H9 (cell line): ENCODE measurements around the gene EGFR. TPM values are rescaled to one million over a fixed set of nuclear protein-coding genes. Genes with fewer than 3 reads are reported as not detected.

Experiments used
- DNase-seq: peaks from one replicate; pipeline ENCODE4 v3.0.0-alpha.2; 2017
- H2AFZ ChIP-seq: one replicate; pipeline ENCODE4 v1.6.1; 2013; ENCODE audit warnings: mild to moderate bottlenecking, low read length, control low read depth, moderate library complexity
- H2AK5ac ChIP-seq: 2 replicates; pipeline ENCODE4 v1.6.1; 2013; ENCODE audit warnings: low read length, control low read depth, mixed read lengths; ENCODE audit not compliant: insufficient read length
- H2BK120ac ChIP-seq: one replicate; pipeline ENCODE4 v1.6.1; 2013; ENCODE audit warnings: low read depth, mild to moderate bottlenecking, low read length, control low read depth, inconsistent platforms; ENCODE audit not compliant: poor library complexity, severe bottlenecking
- H2BK12ac ChIP-seq: 2 replicates; pipeline ENCODE4 v1.6.1; 2013; ENCODE audit warnings: low read length, control low read depth, mixed read lengths, low read depth; ENCODE audit not compliant: insufficient read length
- H2BK15ac ChIP-seq: 2 replicates; pipeline ENCODE4 v1.6.1; 2013; ENCODE audit warnings: low read depth, low read length, control low read depth
- H2BK20ac ChIP-seq: one replicate; pipeline ENCODE4 v1.6.1; 2013; ENCODE audit warnings: low read depth, mild to moderate bottlenecking, low read length, control low read depth, inconsistent platforms; ENCODE audit not compliant: poor library complexity, severe bottlenecking
- H2BK5ac ChIP-seq: 2 replicates; pipeline ENCODE4 v1.6.1; 2013; ENCODE audit warnings: low read length, control low read depth, mixed read lengths; ENCODE audit not compliant: insufficient read length
- H3K14ac ChIP-seq: 2 replicates; pipeline ENCODE4 v1.6.1; 2013; ENCODE audit warnings: low read length, control low read depth; ENCODE audit not compliant: insufficient read depth
- H3K18ac ChIP-seq: 2 replicates; pipeline ENCODE4 v1.6.1; 2013; ENCODE audit warnings: low read depth, mild to moderate bottlenecking, mixed read lengths, low read length, control low read depth; ENCODE audit not compliant: insufficient read length
- H3K23ac ChIP-seq: 2 replicates; pipeline ENCODE4 v1.6.1; 2013; ENCODE audit warnings: low read length, control low read depth, mixed read lengths, low read depth; ENCODE audit not compliant: insufficient read length
- H3K23me2 ChIP-seq: 2 replicates; pipeline ENCODE4 v1.6.1; 2013; ENCODE audit warnings: low read depth, mild to moderate bottlenecking, mixed read lengths, low read length, control low read depth; ENCODE audit not compliant: insufficient read length, poor library complexity, severe bottlenecking
- H3K27ac ChIP-seq: 2 replicates; pipeline ENCODE4 v1.5.1; 2013; ENCODE audit warnings: low read length, control low read depth, mixed read lengths, low read depth; ENCODE audit not compliant: insufficient read length
- H3K27me3 ChIP-seq: 2 replicates; pipeline ENCODE4 v1.6.1; 2013; ENCODE audit warnings: low read length, control low read depth, inconsistent platforms; ENCODE audit not compliant: insufficient read depth
- H3K4ac ChIP-seq: 2 replicates; pipeline ENCODE4 v1.6.1; 2013; ENCODE audit warnings: low read depth, mild to moderate bottlenecking, control low read depth, inconsistent platforms, low read length, moderate library complexity
- H3K4me1 ChIP-seq: 2 replicates; pipeline ENCODE4 v1.6.1; 2013; ENCODE audit warnings: low read length, control low read depth, inconsistent platforms; ENCODE audit not compliant: insufficient read depth
- H3K4me2 ChIP-seq: 2 replicates; pipeline ENCODE4 v1.6.1; 2013; ENCODE audit warnings: low read length, control low read depth, mixed read lengths; ENCODE audit not compliant: insufficient read length, insufficient read depth
- H3K56ac ChIP-seq: 2 replicates; pipeline ENCODE4 v1.6.1; 2013; ENCODE audit warnings: low read depth, mild to moderate bottlenecking, mixed read lengths, low read length, control low read depth; ENCODE audit not compliant: insufficient read length
- H3K79me1 ChIP-seq: 2 replicates; pipeline ENCODE4 v1.6.1; 2013; ENCODE audit warnings: low read depth, mild to moderate bottlenecking, moderate library complexity, low read length, control low read depth, inconsistent platforms; ENCODE audit not compliant: insufficient read depth, poor library complexity, severe bottlenecking
- H3K79me2 ChIP-seq: 2 replicates; pipeline ENCODE4 v1.6.1; 2013; ENCODE audit warnings: low read length, control low read depth, inconsistent platforms; ENCODE audit not compliant: insufficient read depth
- H3K9ac ChIP-seq: 2 replicates; pipeline ENCODE4 v1.6.1; 2013; ENCODE audit warnings: low read length, control low read depth, mixed read lengths; ENCODE audit not compliant: insufficient read length; ENCODE audit errors: extremely low read depth
- H3K9me3 ChIP-seq: one replicate; pipeline ENCODE4 v1.6.1; 2013; ENCODE audit warnings: low read depth, low read length, inconsistent platforms; ENCODE audit not compliant: control insufficient read depth
- H3T11ph ChIP-seq: one replicate; pipeline ENCODE4 v1.6.1; 2013; ENCODE audit warnings: mild to moderate bottlenecking, low read length, control low read depth, inconsistent platforms
- H4K20me1 ChIP-seq: one replicate; pipeline ENCODE4 v1.6.1; 2013; ENCODE audit not compliant: control insufficient read depth, insufficient read length, insufficient read depth
- H4K5ac ChIP-seq: 2 replicates; pipeline ENCODE4 v1.6.1; 2013; ENCODE audit warnings: low read depth, mild to moderate bottlenecking, mixed read lengths, low read length, control low read depth; ENCODE audit not compliant: insufficient read length
- H4K8ac ChIP-seq: replicated peaks from 2 replicates; pipeline ENCODE4 v1.6.1; 2013; ENCODE audit warnings: low read length, control low read depth, mixed read lengths, low read depth; ENCODE audit not compliant: insufficient read length
- H4K91ac ChIP-seq: 2 replicates; pipeline ENCODE4 v1.6.1; 2013; ENCODE audit warnings: low read depth, mild to moderate bottlenecking, moderate library complexity, mixed read lengths, low read length, control low read depth; ENCODE audit not compliant: insufficient read length
- H3K27ac Mint-ChIP-seq, 3 experiments: 2 replicates in 2 of 3; 3 replicates in 1 of 3; pipeline ENCODE4 v1.8.0; 2020 to 2021; ENCODE audit warnings: mixed read lengths in 3 of 3, mild to moderate bottlenecking in 1 of 3, moderate library complexity in 1 of 3
- H3K27me3 Mint-ChIP-seq: 2 replicates; pipeline ENCODE4 v1.8.0; 2021; ENCODE audit warnings: low read depth, mild to moderate bottlenecking, moderate library complexity, mixed read lengths
- H3K36me3 Mint-ChIP-seq, 3 experiments: 2 replicates in 2 of 3; 3 replicates in 1 of 3; pipeline ENCODE4 v1.8.0; 2020 to 2021; ENCODE audit warnings: low read depth in 3 of 3, mixed read lengths in 3 of 3; ENCODE audit not compliant: insufficient read depth in 1 of 3
- H3K4me1 Mint-ChIP-seq, 2 experiments: 2 replicates each; pipeline ENCODE4 v1.8.0; 2020; ENCODE audit warnings: mixed read lengths in 2 of 2
- H3K4me3 Mint-ChIP-seq, 2 experiments: 2 replicates in 1 of 2; 3 replicates in 1 of 2; pipeline ENCODE4 v1.8.0; 2020 to 2021; ENCODE audit warnings: mild to moderate bottlenecking in 2 of 2, mixed read lengths in 2 of 2, moderate library complexity in 1 of 2
- H3K9me3 Mint-ChIP-seq, 2 experiments: 2 replicates in 1 of 2; 3 replicates in 1 of 2; pipeline ENCODE4 v1.8.0; 2020; ENCODE audit warnings: mild to moderate bottlenecking in 2 of 2, mixed read lengths in 2 of 2, moderate library complexity in 1 of 2
- WGBS: extraction: QIAGEN DNeasy Blood & Tissue Kit; methylation state at CpG from one replicate; pipeline ENCODE4 v1.1.7; 2013; ENCODE audit warnings: missing lambda C conversion rate, low lambda C conversion rate, mixed read lengths; ENCODE audit not compliant: insufficient read length; ENCODE audit errors: extremely low coverage; 5-methylcytosine and 5-hydroxymethylcytosine counted together
- total RNA-seq: library from RNA; stranded (reverse); gene quantifications from 2 replicates; pipeline ENCODE4 v1.2.1, GENCODE V29; 2021
- TF ChIP-seq, protein P1 (sequence below): fragments of 200-600 bp; sonication (generic); conservative IDR thresholded peaks from 3 replicates; pipeline ENCODE4 v1.8.0; 2021; ENCODE audit warnings: antibody characterized with exemption, mild to moderate bottlenecking

EGFR gene
- total RNA-seq, 1 experiment from 2014 or later: 3.3 TPM

GRCh38 chr7:55212838-55213237, 194.0 kb downstream of the EGFR start:
- Histone ChIP-seq H4K5ac (no peak overlapping the region), H3K9ac (no peak overlapping the region), H3K79me2 (no peaks in the 10 kb centered on the region), H2AFZ (no peak overlapping the region), H3K27ac (no peak overlapping the region), H3T11ph (no peak overlapping the region), H2BK120ac (no peak overlapping the region), H3K23me2 (no peaks in the 10 kb centered on the region), H3K4me1 (no peaks in the 10 kb centered on the region), H4K8ac (no peak overlapping the region), H3K18ac (no peak overlapping the region), H2BK5ac (no peak overlapping the region), H3K14ac (no peak overlapping the region; the same call in 1 of the 2 replicates), H2AK5ac (no peak overlapping the region), H3K23ac (no peak overlapping the region), H3K56ac (no peak overlapping the region), H3K4me2 (no peak overlapping the region), H3K4ac (no peak overlapping the region), H2BK12ac (no peak overlapping the region), H3K9me3 (no peaks in the 10 kb centered on the region), H3K79me1 (no peaks in the 10 kb centered on the region), H2BK20ac (no peak overlapping the region), H4K20me1 (no peaks in the 10 kb centered on the region), H3K27me3 (no peaks in the 10 kb centered on the region), H4K91ac (no peak overlapping the region), H2BK15ac (no peak overlapping the region)
- DNase-seq: no peak
- H3K27me3 Mint-ChIP-seq: no peaks in the 10 kb centered on the region; the same call in 1 of the 2 replicates
- TF ChIP-seq, protein P1, sequence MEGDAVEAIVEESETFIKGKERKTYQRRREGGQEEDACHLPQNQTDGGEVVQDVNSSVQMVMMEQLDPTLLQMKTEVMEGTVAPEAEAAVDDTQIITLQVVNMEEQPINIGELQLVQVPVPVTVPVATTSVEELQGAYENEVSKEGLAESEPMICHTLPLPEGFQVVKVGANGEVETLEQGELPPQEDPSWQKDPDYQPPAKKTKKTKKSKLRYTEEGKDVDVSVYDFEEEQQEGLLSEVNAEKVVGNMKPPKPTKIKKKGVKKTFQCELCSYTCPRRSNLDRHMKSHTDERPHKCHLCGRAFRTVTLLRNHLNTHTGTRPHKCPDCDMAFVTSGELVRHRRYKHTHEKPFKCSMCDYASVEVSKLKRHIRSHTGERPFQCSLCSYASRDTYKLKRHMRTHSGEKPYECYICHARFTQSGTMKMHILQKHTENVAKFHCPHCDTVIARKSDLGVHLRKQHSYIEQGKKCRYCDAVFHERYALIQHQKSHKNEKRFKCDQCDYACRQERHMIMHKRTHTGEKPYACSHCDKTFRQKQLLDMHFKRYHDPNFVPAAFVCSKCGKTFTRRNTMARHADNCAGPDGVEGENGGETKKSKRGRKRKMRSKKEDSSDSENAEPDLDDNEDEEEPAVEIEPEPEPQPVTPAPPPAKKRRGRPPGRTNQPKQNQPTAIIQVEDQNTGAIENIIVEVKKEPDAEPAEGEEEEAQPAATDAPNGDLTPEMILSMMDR: no peak
- H3K36me3 Mint-ChIP-seq: no peaks in the 10 kb centered on the region
- H3K4me3 Mint-ChIP-seq: no peak overlapping the region
- H3K9me3 Mint-ChIP-seq: peaks cover 0 to 2% of the 10 kb centered on the region in 2 experiments; a peak in 2 of 5 replicates
- no CpG with 5 or more reads among the region's 10 CpGs for WGBS
- H3K27ac Mint-ChIP-seq: no peak overlapping the region
- H3K4me1 Mint-ChIP-seq: peaks cover 15 to 16% of the 10 kb centered on the region in 2 experiments
